RWPE2 (cell line): ENCODE results near the gene RER1.

Experiments used
- ATAC-seq: fragments of 200-7000 bp; cut with Tn5 transposase; 3 replicates; pipeline ENCODE4 v1.9.1; 2021; ENCODE audit warnings: low read depth
- DNase-seq: peaks from one replicate; pipeline ENCODE4 v3.0.0-alpha.2; 2020; ENCODE audit warnings: low spot score
- H3K27ac ChIP-seq: fragments of 450-650 bp; 2 replicates; pipeline ENCODE4 v1.5.1; 2017; ENCODE audit warnings: mild to moderate bottlenecking; ENCODE audit not compliant: poor library complexity, severe bottlenecking
- H3K27me3 ChIP-seq: fragments of 250-450 bp; sonication (Bioruptor Pico); 2 replicates; pipeline ENCODE4 v1.5.1; 2021; ENCODE audit warnings: mild to moderate bottlenecking, moderate library complexity; ENCODE audit not compliant: insufficient read depth, poor library complexity, severe bottlenecking
- H3K36me3 ChIP-seq: fragments of 250-450 bp; sonication (Bioruptor Pico); 2 replicates; pipeline ENCODE4 v1.5.1; 2020; ENCODE audit warnings: low read depth, mild to moderate bottlenecking, moderate library complexity
- H3K4me1 ChIP-seq: fragments of 250-450 bp; sonication (Bioruptor Pico); 2 replicates; pipeline ENCODE4 v1.5.1; 2021; ENCODE audit warnings: mild to moderate bottlenecking, moderate library complexity; ENCODE audit not compliant: insufficient read depth, poor library complexity, severe bottlenecking
- H3K4me3 ChIP-seq: fragments of 250-450 bp; sonication (Bioruptor Pico); 2 replicates; pipeline ENCODE4 v1.5.1; 2021; ENCODE audit warnings: mild to moderate bottlenecking, moderate library complexity; ENCODE audit not compliant: severe bottlenecking
- H3K9me3 ChIP-seq: fragments of 250-450 bp; sonication (Bioruptor Pico); 2 replicates; pipeline ENCODE4 v1.5.1; 2021; ENCODE audit warnings: mild to moderate bottlenecking, moderate library complexity; ENCODE audit not compliant: severe bottlenecking
- CTCF ChIP-seq: fragments of 450-650 bp; IDR thresholded peaks from one replicate; pipeline ENCODE4 v1.5.1; 2017; ENCODE audit warnings: mild to moderate bottlenecking, moderate library complexity; ENCODE audit not compliant: poor library complexity, severe bottlenecking

Gene RER1

GRCh38 chr1:2356911-2357845, 34.5 kb upstream of the RER1 start:
- no peaks in the 10 kb centered on the region for H3K9me3 ChIP-seq
- H3K4me3 ChIP-seq, result no peak overlapping the region
- H3K36me3 ChIP-seq, result no peaks in the 10 kb centered on the region
- no peak for TF ChIP-seq CTCF
- H3K4me1 ChIP-seq, result no peaks in the 10 kb centered on the region
- DNase-seq (peak; percentile 58), ATAC-seq (no peak)
- no peaks in the 10 kb centered on the region for H3K27me3 ChIP-seq
- no peak overlapping the region for H3K27ac ChIP-seq

- no peak overlapping the region for H3K27ac ChIP-seq
- DNase-seq (peak; percentile 54), ATAC-seq (no peak)
- H3K4me1 ChIP-seq, result no peaks in the 10 kb centered on the region
- no peak overlapping the region for H3K4me3 ChIP-seq
- H3K36me3 ChIP-seq, result no peaks in the 10 kb centered on the region
- no peaks in the 10 kb centered on the region for H3K9me3 ChIP-seq
- no peak for TF ChIP-seq CTCF
- H3K27me3 ChIP-seq, result no peaks in the 10 kb centered on the region
Measured at GRCh38 chr1:2358072-2358471, 33.6 kb upstream of the RER1 start.

- H3K27ac ChIP-seq, result no peak overlapping the region
- TF ChIP-seq CTCF, result no peak
- no peaks in the 10 kb centered on the region for H3K36me3 ChIP-seq
- peaks cover 2% of the 10 kb centered on the region for H3K9me3 ChIP-seq
- H3K4me1 ChIP-seq, result no peaks in the 10 kb centered on the region
- DNase-seq (peak; percentile 46), ATAC-seq (no peak)
- no peak overlapping the region for H3K4me3 ChIP-seq
- no peaks in the 10 kb centered on the region for H3K27me3 ChIP-seq
Measured at GRCh38 chr1:2358651-2359640, 32.7 kb upstream of the RER1 start.

- ATAC-seq (no peak), DNase-seq (peak; percentile 23)
- TF ChIP-seq CTCF, result no peak
- peaks cover 4% of the 10 kb centered on the region for H3K9me3 ChIP-seq
- no peak overlapping the region for H3K27ac ChIP-seq
- H3K27me3 ChIP-seq, result no peaks in the 10 kb centered on the region
- no peak overlapping the region for H3K4me3 ChIP-seq
- H3K36me3 ChIP-seq, result no peaks in the 10 kb centered on the region
- no peaks in the 10 kb centered on the region for H3K4me1 ChIP-seq
Measured at GRCh38 chr1:2360588-2361364, 30.9 kb upstream of the RER1 start.
